ENCODE measurements around the gene RING1.

GRCh38 chr6:33248932-33249731 lies 40.8 kb downstream of the RING1 start:
- peak in 1 of 3 experiments; percentile 39 for TF ChIP-seq CTCF (IDR thresholded peaks at IDR 0.05)
- peak; percentile 31 for TF ChIP-seq POLR2A (IDR thresholded peaks at IDR 0.05; ENCODE audit: low read depth)
